Stimulated activated naive CD8-positive, alpha-beta T cell treated with anti-CD3 and anti-CD28 coated beads, Interleukin-15, Interleukin-2, amounts not matched to agents 100 U/mL and 50 U/mL, for 24 hours (primary cell): ENCODE measurements around the gene UTP15.

Experiments
- ATAC-seq: fragments of 150-1000 bp; cut with Tn5 transposase; one replicate; pipeline ENCODE4 v1.10.0; 2021
- DNase-seq: peaks from one replicate; pipeline ENCODE4 v3.0.0; 2021

Gene UTP15

DNA sequence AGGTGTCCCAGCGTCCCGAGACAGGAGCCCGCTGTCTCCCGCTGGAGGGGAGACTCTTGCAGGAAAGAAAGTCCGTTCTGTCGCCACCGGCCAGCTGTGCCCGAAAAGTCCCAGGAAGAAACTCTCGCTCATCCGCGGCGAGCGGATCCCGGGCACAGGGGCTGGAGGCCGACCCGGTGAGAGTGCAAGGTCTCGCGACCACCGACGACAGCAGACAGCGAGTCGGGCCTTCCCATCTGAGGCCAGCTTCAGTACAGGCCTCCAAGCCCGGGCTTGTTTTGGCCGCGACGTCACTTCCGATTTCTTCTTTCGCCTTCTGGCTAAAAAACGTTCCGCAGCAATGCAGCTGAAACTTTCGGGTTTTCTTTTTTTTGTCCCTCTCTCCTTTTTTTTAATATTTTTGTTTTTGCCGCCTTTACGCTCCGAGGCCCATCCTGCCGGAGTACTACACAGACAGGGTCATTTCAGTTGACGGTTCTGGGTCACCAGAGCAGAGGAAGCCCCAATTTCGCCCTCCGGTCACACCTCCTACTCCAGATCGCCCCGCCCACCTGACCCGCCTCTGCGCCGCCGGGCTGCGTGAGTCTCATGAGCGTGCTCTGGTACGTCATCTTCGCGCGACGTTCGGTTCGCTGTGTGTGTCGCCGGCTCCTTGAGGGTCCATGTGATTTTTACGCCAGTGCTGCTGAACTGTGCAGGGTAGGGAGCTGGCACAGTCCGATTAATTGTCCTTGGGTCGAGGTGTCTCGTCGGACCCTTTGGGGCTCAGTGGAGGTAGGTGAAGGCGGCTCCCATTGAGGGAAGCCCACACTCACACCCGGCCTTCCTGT lies at the start of gene UTP15, which contains the start of gene ANKRA2:
Gene UTP15 (plus strand): TSS at position 605 of the 830 bp plus-strand sequence. CDS start 1,602 bp downstream, outside the sequence.
Gene ANKRA2 (minus strand): TSS at position 501 of the 830 bp plus-strand sequence. CDS start 2,758 bp downstream, outside the sequence.
- peak; percentile 97 for ATAC-seq

DNA sequence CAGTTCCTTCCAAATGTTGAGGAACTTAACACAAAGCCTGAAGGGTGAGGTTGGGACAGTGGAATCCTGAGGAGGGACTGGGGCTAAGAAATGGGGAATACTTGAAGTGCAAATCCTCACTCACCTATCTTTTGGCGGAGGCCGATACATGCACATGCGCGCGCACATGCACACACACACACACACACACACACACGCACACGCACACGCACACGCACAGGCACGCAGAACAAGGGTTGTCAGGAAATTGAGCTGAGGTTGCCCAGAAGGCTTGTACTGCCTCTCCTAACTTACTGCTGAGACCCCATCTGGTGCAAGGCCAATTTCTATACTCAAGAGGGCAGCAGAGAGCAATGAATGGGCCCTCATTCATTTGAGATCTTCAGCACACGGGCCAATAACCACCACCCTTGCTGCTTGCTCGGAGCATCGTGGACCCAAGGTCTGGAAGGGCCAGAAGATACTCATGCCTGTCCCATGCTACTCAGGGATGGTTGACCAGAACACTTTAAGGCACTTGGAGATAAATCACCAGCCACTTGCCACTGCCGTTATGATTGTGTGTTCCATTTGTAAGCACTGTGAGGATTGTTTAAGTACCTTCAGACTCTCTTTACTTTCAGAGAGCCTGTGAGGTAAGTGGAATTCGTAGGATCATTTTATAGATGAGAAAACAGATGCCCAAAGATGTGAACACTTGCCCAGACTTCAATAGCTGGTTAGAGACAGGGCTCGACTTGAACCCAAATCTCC lies 45.8 kb upstream of the UTP15 start:
- DNase-seq (peak; percentile 67), ATAC-seq (peak; percentile 97)

More for the DNA sequence above, at the start of gene UTP15, which contains the start of gene ANKRA2:
- DNase-seq: peak; percentile 99

DNA sequence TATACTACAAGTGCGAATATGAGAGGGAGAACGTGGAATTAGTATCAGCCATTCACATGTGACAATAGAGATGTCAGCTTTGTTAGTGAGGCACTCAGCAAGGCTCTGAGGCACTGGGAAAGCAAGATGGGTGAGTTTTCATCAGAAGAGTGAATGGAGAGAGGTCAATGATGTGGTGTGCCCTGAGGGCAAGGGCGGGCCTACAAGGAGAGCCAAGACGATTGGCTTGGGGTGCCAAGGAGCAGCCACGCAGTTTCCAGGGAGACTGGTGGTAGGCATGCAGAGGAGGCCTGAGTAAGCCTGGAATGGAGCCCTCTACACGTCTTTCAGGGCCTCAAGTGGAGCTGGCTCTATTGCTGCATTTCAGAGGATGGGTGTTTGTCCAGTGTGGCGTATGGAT lies 42.6 kb upstream of the UTP15 start:
- no peak for ATAC-seq
- DNase-seq: no peak

GRCh38 chr5:73523861-73524260 lies 41.7 kb upstream of the UTP15 start:
- DNase-seq: no peak
- ATAC-seq: no peak

DNA sequence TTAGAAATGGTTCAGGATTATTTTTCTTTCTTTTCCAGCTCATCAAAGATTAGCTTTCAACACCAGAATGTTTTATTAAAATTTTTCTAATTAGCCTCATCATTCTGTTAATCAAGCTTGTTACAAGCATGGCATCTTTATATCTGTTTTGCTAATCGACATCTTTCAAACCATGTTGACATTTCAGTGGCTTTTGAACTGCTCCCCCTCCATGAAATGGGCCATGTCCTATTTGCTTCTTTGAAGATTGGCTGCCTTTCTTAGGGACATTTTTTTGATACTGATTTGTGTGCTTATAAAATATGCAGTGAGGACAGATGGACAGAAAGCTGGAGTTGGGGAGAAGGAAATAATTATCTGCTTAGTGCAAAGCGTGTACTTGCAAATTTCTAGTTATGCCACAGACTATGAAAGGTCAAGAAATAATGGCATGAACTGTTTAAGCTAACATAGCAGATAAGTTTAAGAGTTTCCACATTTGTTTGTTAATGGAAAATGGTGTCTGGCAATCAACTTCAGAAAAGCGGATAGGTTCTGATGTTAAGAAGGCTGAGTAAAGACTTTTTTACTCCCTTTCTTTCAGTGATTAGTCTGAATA lies 39.8 kb upstream of the UTP15 start:
- no peak for DNase-seq
- no peak for ATAC-seq

DNA sequence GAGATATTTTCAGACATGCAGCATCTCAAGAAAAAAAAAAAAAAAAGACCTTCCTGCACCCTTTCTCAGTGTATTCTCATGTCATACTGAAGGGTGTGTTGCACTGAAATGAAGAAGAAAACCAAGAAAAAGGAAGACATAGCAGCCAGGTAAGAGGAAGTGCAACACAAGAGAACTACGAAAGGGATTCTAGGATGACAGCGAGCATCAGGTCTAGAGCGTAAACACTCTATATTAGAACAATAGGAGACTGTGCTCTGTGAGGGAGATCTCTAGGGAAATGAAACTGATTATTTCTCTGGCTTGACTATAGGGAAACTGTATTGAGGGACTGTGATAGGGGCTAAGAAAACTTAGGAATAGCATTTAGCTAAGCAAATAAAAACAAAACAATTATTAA lies 37.3 kb upstream of the UTP15 start:
- no peak for DNase-seq
- ATAC-seq: no peak

DNA sequence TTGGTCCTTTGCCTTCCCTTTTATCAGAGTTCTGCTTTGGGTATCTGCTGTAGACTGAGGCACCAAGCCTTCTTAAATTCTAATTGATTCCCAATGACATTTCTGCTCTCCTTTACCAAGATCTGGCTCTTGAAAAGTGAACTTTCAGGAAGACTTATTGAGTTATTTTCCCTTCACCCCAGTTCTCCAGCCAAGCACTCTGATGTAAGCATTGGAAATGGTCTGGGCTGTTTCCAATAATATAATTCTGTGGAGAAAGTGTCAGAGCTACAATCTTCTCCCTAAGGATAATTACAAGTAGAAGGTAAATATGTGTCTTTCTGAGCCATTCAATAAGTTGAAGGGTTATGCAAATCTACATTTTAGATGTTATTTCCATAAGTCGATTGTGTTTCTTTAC lies 36.5 kb upstream of the UTP15 start:
- no peak for ATAC-seq
- no peak for DNase-seq

- DNase-seq: no peak
- ATAC-seq: no peak
Measured at GRCh38 chr5:73531356-73531755, 34.2 kb upstream of the UTP15 start.

GRCh38 chr5:73532195-73532594 lies 33.3 kb upstream of the UTP15 start:
- no peak for DNase-seq

DNA sequence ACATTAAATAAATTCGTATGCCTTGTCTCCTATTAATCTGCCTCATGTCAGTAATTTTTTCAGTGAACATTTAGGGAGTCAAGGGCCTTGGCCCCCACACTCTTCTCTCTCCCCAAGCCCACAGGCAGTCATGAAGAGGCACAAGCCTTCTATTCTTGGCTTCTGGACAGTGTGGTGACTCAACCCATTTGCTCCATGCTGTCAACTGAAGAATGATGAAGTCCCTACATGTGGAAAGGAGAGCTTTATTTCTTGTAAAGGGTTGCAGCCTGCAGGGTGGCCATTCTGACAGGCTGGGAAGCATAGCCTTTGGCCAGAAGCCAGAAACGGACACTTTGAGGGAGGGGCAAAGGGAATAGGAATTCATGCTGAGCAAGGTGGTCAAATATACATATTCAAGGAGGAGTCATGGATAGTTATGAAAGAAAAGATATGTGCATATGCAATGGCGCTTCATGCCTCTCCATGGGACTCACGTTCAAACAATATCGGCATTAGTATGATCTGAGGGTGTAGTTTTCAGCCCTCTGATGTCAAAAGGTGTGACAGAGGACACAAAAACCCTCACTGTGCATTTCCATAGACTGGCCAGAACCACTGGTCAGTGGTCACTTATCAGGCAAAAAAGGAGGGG lies 31.4 kb upstream of the UTP15 start:
- ATAC-seq (no peak), DNase-seq (no peak)

More at GRCh38 chr5:73532195-73532594, 33.3 kb upstream of the UTP15 start:
- no peak for ATAC-seq

GRCh38 chr5:73534971-73535370 lies 30.6 kb upstream of the UTP15 start:
- ATAC-seq: no peak
- no peak for DNase-seq

DNA sequence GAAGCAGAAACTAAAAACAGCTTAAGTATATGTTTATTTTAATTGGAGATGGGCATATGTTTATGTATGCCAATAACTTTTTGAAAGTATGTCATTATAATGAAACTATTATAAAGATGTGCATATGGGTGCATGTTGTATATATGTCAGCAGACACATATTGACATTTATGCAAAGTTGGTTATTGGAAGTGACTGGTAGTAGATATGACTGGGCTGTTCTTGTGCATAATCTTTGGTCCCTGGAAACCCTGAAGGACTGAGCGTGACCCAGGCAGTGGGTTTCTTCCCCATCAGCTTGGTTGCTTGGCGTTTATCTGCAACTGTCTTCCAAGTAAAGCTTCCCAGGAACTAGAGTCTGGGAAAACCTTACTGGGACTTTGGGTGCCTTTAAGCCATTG lies 25.8 kb upstream of the UTP15 start:
- ATAC-seq: no peak

GRCh38 chr5:73540192-73540591 lies 25.4 kb upstream of the UTP15 start:
- peak; percentile 59 for ATAC-seq

More for the DNA sequence above, 25.8 kb upstream of the UTP15 start:
- DNase-seq: no peak

DNA sequence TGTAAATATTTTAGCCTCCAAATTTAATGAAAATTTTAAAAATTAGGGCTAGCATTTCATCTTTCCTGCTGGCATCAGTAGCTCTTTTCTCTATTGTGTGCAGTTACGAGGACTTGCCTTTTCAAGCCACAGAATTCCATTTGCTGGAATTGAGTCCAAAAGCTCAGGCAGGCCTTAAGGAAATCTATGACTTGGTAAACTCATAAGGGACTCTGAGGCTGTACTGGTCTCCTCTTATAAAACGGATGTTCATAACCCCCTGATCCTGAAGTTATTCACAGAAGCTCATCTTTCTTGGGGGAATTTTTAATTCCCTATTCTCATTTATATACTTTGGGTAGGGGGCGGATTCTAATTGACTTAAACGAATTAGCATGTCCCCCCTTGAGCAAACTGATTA lies 23.5 kb upstream of the UTP15 start:
- DNase-seq (no peak), ATAC-seq (no peak)

More at GRCh38 chr5:73540192-73540591, 25.4 kb upstream of the UTP15 start:
- DNase-seq: no peak

- DNase-seq (no peak), ATAC-seq (no peak)
Measured at GRCh38 chr5:73544429-73545402, 20.8 kb upstream of the UTP15 start.

GRCh38 chr5:73545403-73545779 lies 20.2 kb upstream of the UTP15 start:
- DNase-seq (no peak), ATAC-seq (no peak)

GRCh38 chr5:73550016-73550415 lies 15.5 kb upstream of the UTP15 start:
- ATAC-seq: no peak

GRCh38 chr5:73552642-73553041 lies 12.9 kb upstream of the UTP15 start:
- no peak for ATAC-seq
- DNase-seq: no peak

More at GRCh38 chr5:73550016-73550415, 15.5 kb upstream of the UTP15 start:
- DNase-seq: no peak

DNA sequence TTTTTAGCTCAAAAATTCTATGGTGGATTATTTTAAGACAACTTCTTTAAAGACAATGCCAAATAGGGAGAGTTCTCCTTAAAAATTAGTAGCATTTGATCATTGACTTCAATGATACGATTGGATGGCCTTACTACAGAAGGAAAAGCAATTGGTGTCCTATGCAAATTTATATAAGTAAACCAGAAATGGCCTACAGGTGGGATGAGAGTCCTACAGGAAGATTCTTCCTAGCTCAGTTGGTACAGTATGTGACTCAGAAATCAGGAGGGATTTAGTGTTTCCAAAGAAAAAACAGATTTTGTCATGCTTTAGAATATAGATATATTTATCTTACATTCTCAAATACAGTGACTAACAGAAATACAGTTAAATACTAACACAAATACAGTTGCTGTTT lies 6.6 kb upstream of the UTP15 start:
- no peak for ATAC-seq

GRCh38 chr5:73564018-73564417 lies 1.5 kb upstream of the UTP15 start:
- no peak for DNase-seq
- no peak for ATAC-seq

More for the DNA sequence above, 6.6 kb upstream of the UTP15 start:
- DNase-seq: no peak

DNA sequence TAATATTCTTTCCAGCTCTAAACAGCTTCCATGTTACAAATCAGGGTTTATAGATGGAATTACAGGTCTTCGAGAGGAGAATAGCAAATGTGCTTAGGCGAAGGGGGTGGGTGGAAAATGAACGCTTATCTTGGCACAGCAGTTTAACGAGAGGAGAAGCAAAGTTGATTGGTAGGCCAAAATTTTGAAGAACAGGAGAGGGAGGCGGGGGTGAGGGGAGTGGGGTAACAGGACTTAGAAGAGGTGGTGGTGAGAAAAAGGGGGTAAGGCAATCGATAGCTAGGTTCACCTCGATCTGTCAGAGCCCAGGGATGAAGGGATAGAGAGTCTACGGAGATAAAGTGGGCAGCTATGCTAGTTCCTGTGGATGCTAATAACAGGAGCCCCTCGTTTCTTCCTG lies 868 bp upstream of the UTP15 start:
- ATAC-seq: no peak

More for the DNA sequence above, 868 bp upstream of the UTP15 start:
- DNase-seq: peak; percentile 7
